Esophagus (tissue), 2 donors: ENCODE measurements around the gene PKN1. TPM values are rescaled to one million over a fixed set of nuclear protein-coding genes. Genes with fewer than 3 reads are reported as not detected.
A peak's percentile ranks its signal among the peaks of the same experiment; 100 is the strongest.

Experiments
- H3K27ac ChIP-seq, 2 donors: one replicate each; pipeline ENCODE4 v1.5.1; 2013; ENCODE audit warnings: low read depth in 2 of 2, mild to moderate bottlenecking in 2 of 2, inconsistent platforms in 1 of 2, low read length in 1 of 2, moderate library complexity in 1 of 2
- H3K27me3 ChIP-seq, 2 donors: one replicate each; pipeline ENCODE4 v1.6.1; 2013; ENCODE audit warnings: low read length in 2 of 2, control low read depth in 1 of 2, mild to moderate bottlenecking in 1 of 2; ENCODE audit not compliant: insufficient read depth in 2 of 2, control insufficient read depth in 1 of 2
- H3K36me3 ChIP-seq, 2 donors: one replicate each; pipeline ENCODE4 v1.6.1; 2013; ENCODE audit warnings: low read length in 1 of 2; ENCODE audit not compliant: control insufficient read depth in 2 of 2, insufficient read depth in 2 of 2
- H3K4me1 ChIP-seq, 2 donors: one replicate each; pipeline ENCODE4 v1.6.1; 2013; ENCODE audit warnings: low read length in 1 of 2; ENCODE audit not compliant: control insufficient read depth in 2 of 2, insufficient read depth in 2 of 2
- H3K4me3 ChIP-seq, 2 donors: one replicate each; pipeline ENCODE4 v1.5.1; 2013; ENCODE audit warnings: low read length in 2 of 2, mild to moderate bottlenecking in 2 of 2, low read depth in 1 of 2, moderate library complexity in 1 of 2
- H3K9me3 ChIP-seq, 2 donors: one replicate each; pipeline ENCODE4 v1.6.1; 2013; ENCODE audit warnings: mild to moderate bottlenecking in 2 of 2, low read depth in 1 of 2, low read length in 1 of 2, moderate library complexity in 1 of 2; ENCODE audit not compliant: control insufficient read depth in 2 of 2, insufficient read depth in 1 of 2
- WGBS, 2 donors: extraction: QIAGEN DNeasy Blood & Tissue Kit; methylation state at CpG; one replicate each; pipeline ENCODE4 v1.1.7; 2013; 5-methylcytosine and 5-hydroxymethylcytosine counted together
- polyA plus RNA-seq, 2 donors: library from polyadenylated mRNA; stranded (reverse); fragments of 200-250 nt; gene quantifications; one replicate each; pipeline ENCODE4 v1.2.3, GENCODE V29; 2013
- donor health status: healthy with polysubstance abuse.
- donor health status: Bipolar disorder and iron deficiency.

Gene PKN1
- polyA plus RNA-seq, 2 donors, result 10.7 to 12.6 TPM

DNA sequence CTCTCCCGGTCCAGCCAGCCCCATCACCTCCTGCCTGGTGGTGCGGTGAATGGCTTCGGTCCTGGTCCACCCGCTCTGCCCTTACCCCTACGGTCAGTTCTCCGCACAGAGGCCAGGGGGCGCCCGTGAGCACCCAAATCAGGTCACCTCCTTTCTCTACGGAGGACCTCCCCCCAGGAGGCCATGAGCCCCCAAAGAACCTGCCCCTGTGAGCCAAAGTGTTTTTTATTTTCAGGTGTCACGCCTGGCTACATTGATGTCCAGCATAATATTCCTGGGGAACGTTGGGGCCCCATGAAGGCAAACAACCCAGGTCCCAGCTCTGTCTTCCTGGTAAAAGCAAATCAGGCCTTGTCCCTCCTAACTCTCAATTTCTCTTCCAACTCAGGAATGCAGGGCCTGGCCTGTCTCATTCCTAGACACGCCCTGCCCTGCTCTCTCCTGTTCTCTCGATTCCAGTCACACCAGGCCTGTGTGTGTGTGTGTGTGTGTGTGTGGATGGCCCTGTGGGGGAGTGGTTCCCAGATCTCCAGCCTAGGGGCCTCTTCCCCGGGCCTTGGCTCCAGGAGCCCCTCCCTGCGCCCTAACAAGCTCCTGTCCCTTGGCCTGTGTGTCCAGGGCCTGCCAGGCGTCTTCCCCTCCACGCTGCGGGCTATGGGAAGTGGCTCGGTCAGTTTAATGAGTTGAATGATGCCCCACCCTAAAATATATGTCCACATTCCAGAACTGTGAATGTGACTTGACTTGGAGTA, 72.6 kb downstream of the PKN1 start:
- Histone ChIP-seq H3K27ac (peak overlapping the region; percentile 91 to 98), H3K9me3 (no peaks in the 10 kb centered on the region), H3K4me1 (peaks cover 0 to 8% of the 10 kb centered on the region in 2 donors), H3K27me3 (no peaks in the 10 kb centered on the region), H3K4me3 (no peak overlapping the region), H3K36me3 (no peaks in the 10 kb centered on the region)
- WGBS, 2 donors, result 32 to 39% methylated on average over 19 of the region's 19 CpGs

DNA sequence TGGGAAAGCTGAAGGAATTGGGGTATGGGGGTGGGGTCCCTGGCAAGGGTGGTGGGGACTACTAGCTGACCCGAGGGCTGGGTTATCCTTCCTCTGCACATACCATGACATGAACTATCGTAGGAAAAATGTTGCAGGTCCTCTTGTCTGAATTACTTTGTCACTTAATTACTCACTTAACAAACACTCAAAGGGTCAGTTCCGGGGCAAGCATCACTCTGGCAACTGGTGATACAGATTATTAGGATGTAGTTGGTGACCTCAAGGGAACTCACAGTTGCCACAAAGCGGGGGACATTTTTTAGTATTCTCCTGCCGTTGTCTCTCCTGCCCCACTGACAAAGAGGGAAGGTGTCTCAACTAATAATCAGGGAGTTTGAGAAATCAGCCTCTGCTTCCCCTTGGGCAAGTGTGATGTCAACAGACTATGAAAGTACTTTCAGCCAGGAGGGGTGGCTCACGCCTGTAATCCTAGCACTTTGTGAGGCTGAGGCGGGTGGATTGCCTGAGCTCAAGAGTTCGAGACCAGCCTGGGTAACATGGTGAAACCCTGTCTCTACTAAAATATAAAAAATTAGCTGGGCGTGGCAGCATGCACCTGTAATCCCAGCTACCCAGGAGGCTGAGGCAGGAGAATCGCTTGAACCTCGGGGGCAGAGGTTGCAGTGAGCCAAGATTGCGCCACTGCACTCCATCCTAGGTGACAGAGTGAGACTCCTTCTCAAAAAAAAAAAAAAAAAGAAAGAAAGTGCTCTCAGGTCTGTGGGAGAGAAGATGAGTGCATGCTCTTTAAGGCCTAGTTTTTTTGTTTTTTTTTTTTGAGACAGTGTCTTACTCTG, 74.8 kb downstream of the PKN1 start:
- peaks cover 0 to 5% of the 10 kb centered on the region in 2 donors for H3K4me1 ChIP-seq
- H3K27ac ChIP-seq, result peak overlapping the region; percentile 91 to 98
- 47 to 55% methylated on average over 12 of the region's 12 CpGs for WGBS, 2 donors

DNA sequence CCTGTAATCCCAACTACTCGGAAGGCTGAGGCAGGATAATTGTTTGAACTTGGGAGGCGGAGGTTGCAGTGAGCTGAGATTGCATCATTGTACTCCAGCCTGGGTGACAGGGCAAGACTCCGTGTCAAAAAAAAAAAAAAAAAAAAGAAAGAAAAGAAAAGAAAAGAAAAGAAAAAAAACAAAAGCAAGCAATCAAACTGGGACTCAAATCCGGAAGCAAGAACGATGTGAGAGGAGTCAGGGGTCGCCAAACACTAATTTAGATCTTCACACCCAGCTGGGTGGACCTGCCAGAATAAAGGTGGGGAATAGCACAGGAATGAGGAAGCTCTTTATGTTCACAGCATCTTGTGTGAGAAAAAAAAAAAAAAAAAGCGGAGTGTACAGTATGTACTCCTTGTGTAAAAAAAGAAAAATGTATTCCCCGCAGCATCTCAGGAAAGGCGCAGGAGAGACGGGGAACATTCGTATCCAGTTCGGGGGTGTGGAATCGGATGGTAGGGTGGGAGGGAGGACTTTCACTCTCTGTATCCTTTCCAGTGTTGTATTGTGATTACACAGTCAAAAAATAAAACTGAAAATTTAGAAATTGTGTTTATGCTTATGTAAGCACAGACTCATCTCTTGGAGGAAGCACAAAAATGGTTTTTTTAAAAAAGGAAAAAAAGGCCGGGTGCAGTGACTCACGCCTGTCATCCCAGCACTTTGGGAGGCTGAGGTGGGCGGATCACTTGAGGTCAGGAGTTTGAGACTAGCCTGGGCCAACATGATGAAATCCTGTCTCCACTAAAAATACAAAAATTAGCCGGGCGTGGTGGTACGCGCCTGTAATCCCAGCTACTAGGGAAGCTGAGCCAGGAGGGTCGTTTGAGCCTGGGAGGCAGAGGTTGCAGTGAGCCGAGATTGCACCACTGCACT, 77.5 kb downstream of the PKN1 start:
- no peaks in the 10 kb centered on the region for H3K27me3 ChIP-seq
- no peak overlapping the region for H3K4me3 ChIP-seq
- H3K36me3 ChIP-seq, result peaks cover 8 to 12% of the 10 kb centered on the region in 2 donors
- peaks cover 0 to 6% of the 10 kb centered on the region in 2 donors for H3K4me1 ChIP-seq
- WGBS, 2 donors, result 28 to 41% methylated on average over 22 of the region's 22 CpGs
- no peaks in the 10 kb centered on the region for H3K9me3 ChIP-seq
- H3K27ac ChIP-seq, result peak overlapping the region; percentile 90 to 95

More for the DNA sequence above, 74.8 kb downstream of the PKN1 start:
- Histone ChIP-seq H3K27me3 (no peaks in the 10 kb centered on the region), H3K4me3 (no peak overlapping the region), H3K9me3 (no peaks in the 10 kb centered on the region), H3K36me3 (no peaks in the 10 kb centered on the region)

DNA sequence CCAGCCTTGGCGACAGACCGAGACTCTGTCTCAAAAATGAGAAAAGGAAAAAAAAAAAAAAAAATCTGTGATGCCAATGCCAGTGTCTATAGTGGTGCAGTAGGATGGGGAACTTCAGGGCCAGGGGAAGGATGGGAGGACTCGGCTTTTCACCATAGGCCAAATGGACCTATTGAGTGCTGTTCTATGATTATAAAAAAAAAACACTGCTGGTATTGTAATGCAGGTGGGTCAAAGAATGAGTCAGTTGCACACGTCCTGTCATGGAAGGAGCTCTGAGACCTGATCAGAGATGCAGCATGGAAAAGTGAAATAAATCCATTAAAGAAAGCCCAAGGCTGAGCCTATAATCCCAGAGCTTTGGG, 78.1 kb downstream of the PKN1 start:
- 53 to 70% methylated on average over 4 of the region's 4 CpGs for WGBS, 2 donors
- Histone ChIP-seq H3K9me3 (no peaks in the 10 kb centered on the region), H3K27ac (peak overlapping the region; percentile 90 to 95), H3K4me3 (no peak overlapping the region), H3K4me1 (peaks cover 0 to 6% of the 10 kb centered on the region in 2 donors), H3K27me3 (no peaks in the 10 kb centered on the region), H3K36me3 (peaks cover 9 to 18% of the 10 kb centered on the region in 2 donors)

DNA sequence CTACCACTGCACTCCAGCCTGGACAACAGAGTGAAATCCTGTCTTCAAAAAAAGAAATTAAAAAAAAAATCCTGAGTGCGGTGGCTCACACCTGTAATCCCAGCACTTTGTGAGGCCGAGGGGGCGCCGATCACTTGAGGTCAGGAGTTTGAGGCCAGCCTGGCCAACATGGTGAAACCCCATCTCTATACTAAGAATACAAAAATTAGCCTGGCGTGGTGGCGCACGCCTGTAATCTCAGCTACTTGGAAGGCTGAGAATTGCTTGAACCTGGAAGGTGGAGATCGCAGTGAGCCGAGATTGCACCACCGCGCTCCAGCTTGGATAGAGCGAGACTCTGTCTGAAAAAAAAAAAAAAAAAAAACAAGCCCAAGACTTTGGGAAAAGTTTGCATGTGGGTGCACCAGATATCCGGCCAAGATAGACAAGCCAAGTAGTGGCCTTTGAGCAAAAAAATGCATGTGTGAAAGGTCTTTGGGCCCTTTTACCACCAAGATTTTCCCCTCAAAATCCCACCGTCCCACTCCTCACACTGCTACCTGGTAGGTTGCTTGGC, 79.4 kb downstream of the PKN1 start:
- Histone ChIP-seq H3K9me3 (no peaks in the 10 kb centered on the region), H3K4me1 (peaks cover 0 to 3% of the 10 kb centered on the region in 2 donors), H3K27me3 (no peaks in the 10 kb centered on the region), H3K36me3 (peaks cover 10 to 22% of the 10 kb centered on the region in 2 donors), H3K4me3 (no peak overlapping the region), H3K27ac (peak overlapping the region; percentile 15 to 63)
- WGBS, 2 donors, result 92 to 93% methylated on average over 14 of the region's 14 CpGs

DNA sequence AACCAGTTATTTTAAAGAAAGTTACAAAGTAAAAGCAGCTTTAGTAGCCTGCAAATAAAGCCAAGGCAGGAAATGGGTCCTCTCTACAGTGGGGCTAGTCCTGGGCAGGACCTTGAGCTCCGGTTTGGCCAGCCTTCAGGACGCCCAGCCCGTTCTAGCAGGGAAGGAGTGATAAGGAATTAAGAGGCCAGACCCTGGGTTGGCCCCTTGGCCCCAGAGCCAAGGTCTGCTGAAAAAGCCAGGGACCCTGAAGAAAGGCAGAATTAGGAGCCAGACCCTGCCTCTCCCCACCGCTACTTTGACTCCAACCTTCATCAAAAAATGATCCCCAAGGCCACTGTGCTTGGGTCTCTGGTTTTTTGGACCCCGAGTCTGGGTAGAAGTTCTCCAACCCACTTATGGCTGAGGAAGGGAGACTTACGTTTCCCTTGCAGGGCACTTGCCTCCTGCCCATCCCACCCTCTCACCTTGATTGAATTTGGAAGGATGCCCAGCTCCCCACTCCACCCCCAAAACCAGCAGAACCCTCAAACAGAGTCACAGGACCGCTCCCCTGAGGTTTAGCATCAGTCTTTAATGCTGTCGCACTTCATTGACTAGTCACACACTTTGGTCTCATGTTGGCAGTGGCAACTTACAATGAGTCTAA, 81.2 kb downstream of the PKN1 start:
- Histone ChIP-seq H3K36me3 (peaks cover 10 to 22% of the 10 kb centered on the region in 2 donors), H3K27me3 (no peaks in the 10 kb centered on the region), H3K4me3 (peak overlapping the region; percentile 20 to 94), H3K4me1 (peaks cover 0 to 4% of the 10 kb centered on the region in 2 donors), H3K9me3 (no peaks in the 10 kb centered on the region), H3K27ac (peak overlapping the region; percentile 72 to 74)
- WGBS, 2 donors, result 66 to 75% methylated on average over 8 of the region's 8 CpGs

- H3K9me3 ChIP-seq, result no peaks in the 10 kb centered on the region
- H3K27ac ChIP-seq, result peak overlapping the region; percentile 72 to 98
- H3K4me1 ChIP-seq, result peaks cover 3 to 6% of the 10 kb centered on the region in 2 donors
- H3K27me3 ChIP-seq, result no peaks in the 10 kb centered on the region
- H3K36me3 ChIP-seq, result peaks cover 10 to 22% of the 10 kb centered on the region in 2 donors
- peak overlapping the region; percentile 94 to 95 for H3K4me3 ChIP-seq
- 44 to 60% methylated on average over 8 of the region's 8 CpGs for WGBS, 2 donors
Measured at GRCh38 chr19:14515501-14516047, 82.5 kb downstream of the PKN1 start.

DNA sequence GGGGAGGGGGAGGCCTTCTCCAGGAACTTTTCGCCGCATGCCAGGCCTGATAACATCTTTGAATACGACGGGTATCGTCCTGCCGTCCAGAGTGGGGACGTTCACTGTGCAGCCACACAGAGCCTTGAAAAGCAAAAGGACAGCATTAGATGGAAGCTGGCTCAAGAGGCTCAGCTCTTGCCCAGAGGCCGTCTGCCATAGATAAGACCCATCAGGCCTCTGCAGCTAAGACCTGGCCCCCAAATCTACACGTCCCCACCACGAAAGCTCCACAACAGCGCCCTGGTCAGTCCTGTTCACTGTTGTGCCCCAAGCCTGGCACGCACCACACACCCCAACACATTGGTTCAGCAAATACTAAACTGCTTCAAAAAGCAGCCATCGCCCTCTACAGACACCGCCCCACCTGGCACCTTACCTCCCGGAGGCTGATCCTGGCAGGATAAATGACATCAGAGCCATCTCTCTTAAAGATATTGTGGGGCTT, 83.0 kb downstream of the PKN1 start:
- no peaks in the 10 kb centered on the region for H3K9me3 ChIP-seq
- H3K4me3 ChIP-seq, result peak overlapping the region; percentile 94 to 95
- H3K36me3 ChIP-seq, result peaks cover 10 to 22% of the 10 kb centered on the region in 2 donors
- WGBS, 2 donors, result 41 to 51% methylated on average over 15 of the region's 15 CpGs
- peak overlapping the region; percentile 72 to 98 for H3K27ac ChIP-seq
- H3K4me1 ChIP-seq, result peaks cover 3 to 6% of the 10 kb centered on the region in 2 donors
- H3K27me3 ChIP-seq, result no peaks in the 10 kb centered on the region
